HEK293 (cell line): ENCODE data around the gene FAM89B.

Source experiments
- EGR2 ChIP-seq: fragments of 450-650 bp; formaldehyde crosslinking; IDR thresholded peaks from 2 replicates; pipeline ENCODE4 v1.5.1; 2016; ENCODE audit warnings: low read depth, missing biosample characterization, missing genetic modification characterization
- GLIS2 ChIP-seq: fragments of 450-650 bp; formaldehyde crosslinking; IDR thresholded peaks from 2 replicates; pipeline ENCODE4 v1.5.1; 2016; ENCODE audit warnings: missing biosample characterization, missing genetic modification characterization
- KLF7 ChIP-seq: fragments of 450-650 bp; formaldehyde crosslinking; IDR thresholded peaks from 2 replicates; pipeline ENCODE4 v1.5.1; 2016; ENCODE audit warnings: missing biosample characterization, missing genetic modification characterization, borderline replicate concordance
- KLF9 ChIP-seq: fragments of 450-650 bp; formaldehyde crosslinking; IDR thresholded peaks from 2 replicates; pipeline ENCODE4 v1.5.1; 2016; ENCODE audit warnings: missing biosample characterization, missing genetic modification characterization, low read depth
- MYNN ChIP-seq: fragments of 450-650 bp; formaldehyde crosslinking; IDR thresholded peaks from 2 replicates; pipeline ENCODE4 v1.5.1; 2016; ENCODE audit warnings: missing biosample characterization, missing genetic modification characterization, borderline replicate concordance
- MZF1 ChIP-seq: fragments of 450-650 bp; formaldehyde crosslinking; IDR thresholded peaks from 2 replicates; pipeline ENCODE4 v1.5.1; 2017; ENCODE audit warnings: missing biosample characterization, missing genetic modification characterization, borderline replicate concordance
- ZBTB1 ChIP-seq: fragments of 450-650 bp; formaldehyde crosslinking; IDR thresholded peaks from 2 replicates; pipeline ENCODE4 v1.5.1; 2016; ENCODE audit warnings: missing biosample characterization, missing genetic modification characterization
- ZBTB17 ChIP-seq: fragments of 450-650 bp; formaldehyde crosslinking; IDR thresholded peaks from 2 replicates; pipeline ENCODE4 v1.5.1; 2016; ENCODE audit warnings: missing biosample characterization, missing genetic modification characterization
- ZEB2 ChIP-seq: fragments of 450-650 bp; formaldehyde crosslinking; IDR thresholded peaks from 2 replicates; pipeline ENCODE4 v1.5.1; 2016; ENCODE audit warnings: missing biosample characterization, missing genetic modification characterization
- ZFP37 ChIP-seq: fragments of 450-650 bp; formaldehyde crosslinking; IDR thresholded peaks from 2 replicates; pipeline ENCODE4 v1.5.1; 2016; ENCODE audit warnings: missing biosample characterization, missing genetic modification characterization
- ZFP69B ChIP-seq: fragments of 450-650 bp; formaldehyde crosslinking; IDR thresholded peaks from 2 replicates; pipeline ENCODE4 v1.5.1; 2016; ENCODE audit warnings: missing biosample characterization, missing genetic modification characterization
- ZIC2 ChIP-seq: fragments of 450-650 bp; formaldehyde crosslinking; IDR thresholded peaks from 2 replicates; pipeline ENCODE4 v1.5.1; 2016; ENCODE audit warnings: missing biosample characterization, missing genetic modification characterization
- ZNF10 ChIP-seq: fragments of 450-650 bp; formaldehyde crosslinking; IDR thresholded peaks from 2 replicates; pipeline ENCODE4 v1.5.1; 2017; ENCODE audit warnings: missing biosample characterization, missing genetic modification characterization
- ZNF146 ChIP-seq: fragments of 450-650 bp; formaldehyde crosslinking; IDR thresholded peaks from 2 replicates; pipeline ENCODE4 v1.5.1; 2016; ENCODE audit warnings: missing biosample characterization, missing genetic modification characterization
- ZNF155 ChIP-seq: fragments of 450-650 bp; formaldehyde crosslinking; IDR thresholded peaks from 2 replicates; pipeline ENCODE4 v1.5.1; 2016; ENCODE audit warnings: missing biosample characterization, missing genetic modification characterization
- ZNF211 ChIP-seq: fragments of 450-650 bp; formaldehyde crosslinking; IDR thresholded peaks from 2 replicates; pipeline ENCODE4 v1.5.1; 2016; ENCODE audit warnings: low read depth, missing biosample characterization, missing genetic modification characterization
- ZNF341 ChIP-seq: fragments of 450-650 bp; formaldehyde crosslinking; IDR thresholded peaks from 2 replicates; pipeline ENCODE4; 2016; ENCODE audit warnings: low read depth, missing biosample characterization, missing genetic modification characterization
- ZNF350 ChIP-seq: fragments of 450-650 bp; formaldehyde crosslinking; IDR thresholded peaks from 2 replicates; pipeline ENCODE4 v1.5.0; 2017; ENCODE audit warnings: missing biosample characterization, mild to moderate bottlenecking, missing genetic modification characterization
- ZNF366 ChIP-seq: fragments of 450-650 bp; formaldehyde crosslinking; conservative IDR thresholded peaks from 2 replicates; pipeline ENCODE4 v1.5.1; 2016; ENCODE audit warnings: missing biosample characterization, missing genetic modification characterization
- ZNF48 ChIP-seq: fragments of 450-650 bp; formaldehyde crosslinking; IDR thresholded peaks from 2 replicates; pipeline ENCODE4 v1.5.1; 2016; ENCODE audit warnings: missing biosample characterization, missing genetic modification characterization
- ZNF664 ChIP-seq: fragments of 450-650 bp; formaldehyde crosslinking; IDR thresholded peaks from 2 replicates; pipeline ENCODE4 v1.5.1; 2016; ENCODE audit warnings: missing biosample characterization, missing genetic modification characterization
- ZXDB ChIP-seq: fragments of 450-650 bp; formaldehyde crosslinking; IDR thresholded peaks from 2 replicates; pipeline ENCODE4 v1.5.1; 2016; ENCODE audit warnings: missing biosample characterization, missing genetic modification characterization
- TF ChIP-seq, protein P1 (sequence below): fragments of 450-650 bp; formaldehyde crosslinking; IDR thresholded peaks from 2 replicates; pipeline ENCODE4 v1.5.1; 2016; ENCODE audit warnings: missing biosample characterization, missing genetic modification characterization
- TF ChIP-seq, protein P2 (sequence below): fragments of 450-650 bp; formaldehyde crosslinking; IDR thresholded peaks from 2 replicates; pipeline ENCODE4 v1.5.1; 2016; ENCODE audit warnings: missing biosample characterization, missing genetic modification characterization
- TF ChIP-seq, protein P3 (sequence below): fragments of 450-650 bp; formaldehyde crosslinking; IDR thresholded peaks from 2 replicates; pipeline ENCODE4 v1.5.1; 2016; ENCODE audit warnings: missing biosample characterization, missing genetic modification characterization
- TF ChIP-seq, protein P4 (sequence below): fragments of 450-650 bp; formaldehyde crosslinking; IDR thresholded peaks from 2 replicates; pipeline ENCODE4 v1.5.1; 2016; ENCODE audit warnings: missing biosample characterization, missing genetic modification characterization, borderline replicate concordance
- TF ChIP-seq, protein P5 (sequence below): fragments of 450-650 bp; formaldehyde crosslinking; IDR thresholded peaks from 2 replicates; pipeline ENCODE4 v1.5.1; 2016; ENCODE audit warnings: missing biosample characterization, missing genetic modification characterization

FAM89B gene

DNA sequence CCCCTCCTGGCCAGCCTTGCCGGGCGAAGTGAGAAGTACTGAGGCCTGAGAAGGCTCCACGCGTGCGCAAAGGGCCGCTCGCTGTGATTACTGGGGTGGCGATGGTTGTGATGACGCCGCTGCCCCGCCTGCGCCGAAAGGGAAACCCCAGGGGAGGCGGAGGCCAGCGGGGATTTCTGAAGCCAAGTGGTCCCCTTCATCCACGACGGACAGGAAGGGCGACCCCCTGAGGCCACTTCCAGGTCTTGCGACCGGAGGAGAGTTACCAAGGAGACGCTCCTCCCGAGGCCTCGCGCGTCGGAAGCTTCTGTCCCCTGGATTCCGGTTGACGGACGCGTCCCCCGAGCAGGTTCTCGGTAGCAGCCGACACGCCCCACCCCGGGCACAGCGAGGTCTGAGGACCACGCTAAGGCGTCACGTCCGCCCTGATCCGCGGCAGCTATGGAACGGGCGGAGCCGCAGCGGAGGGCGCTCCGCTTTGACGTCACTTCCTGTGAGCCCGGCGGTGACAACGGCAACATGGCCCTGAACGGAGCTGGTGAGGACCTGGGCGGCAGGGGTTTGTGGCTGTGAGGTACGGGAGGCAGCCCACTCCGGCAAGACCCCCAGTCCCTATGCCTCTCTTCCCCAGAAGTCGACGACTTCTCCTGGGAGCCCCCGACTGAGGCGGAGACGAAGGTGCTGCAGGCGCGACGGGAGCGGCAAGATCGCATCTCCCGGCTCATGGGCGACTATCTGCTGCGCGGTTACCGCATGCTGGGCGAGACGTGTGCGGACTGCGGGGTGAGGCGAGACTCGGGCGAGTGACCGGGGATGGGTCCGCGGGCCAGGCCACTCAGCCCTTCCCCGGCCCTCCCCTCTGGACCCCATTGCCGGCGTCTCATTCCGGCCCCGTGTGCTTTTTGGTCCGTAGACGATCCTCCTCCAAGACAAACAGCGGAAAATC is 2.1 kb upstream of the FAM89B start, which contains the start of gene ZNRD2 (continued):
- TF ChIP-seq, protein P1, sequence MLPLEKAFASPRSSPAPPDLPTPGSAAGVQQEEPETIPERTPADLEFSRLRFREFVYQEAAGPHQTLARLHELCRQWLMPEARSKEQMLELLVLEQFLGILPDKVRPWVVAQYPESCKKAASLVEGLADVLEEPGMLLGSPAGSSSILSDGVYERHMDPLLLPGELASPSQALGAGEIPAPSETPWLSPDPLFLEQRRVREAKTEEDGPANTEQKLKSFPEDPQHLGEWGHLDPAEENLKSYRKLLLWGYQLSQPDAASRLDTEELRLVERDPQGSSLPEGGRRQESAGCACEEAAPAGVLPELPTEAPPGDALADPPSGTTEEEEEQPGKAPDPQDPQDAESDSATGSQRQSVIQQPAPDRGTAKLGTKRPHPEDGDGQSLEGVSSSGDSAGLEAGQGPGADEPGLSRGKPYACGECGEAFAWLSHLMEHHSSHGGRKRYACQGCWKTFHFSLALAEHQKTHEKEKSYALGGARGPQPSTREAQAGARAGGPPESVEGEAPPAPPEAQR (tag by site-specific recombination), result no peak
- TF ChIP-seq GLIS2 (peak; percentile 97), ZNF341 (tag by site-specific recombination) (peak; percentile 90), ZEB2 (tag by site-specific recombination) (peak; percentile 99), ZBTB17 (tag by site-specific recombination) (peak; percentile 96), ZNF211 (tag by site-specific recombination) (no peak), ZBTB1 (tag by site-specific recombination) (no peak), ZNF155 (tag by site-specific recombination) (no peak), ZIC2 (tag by site-specific recombination) (peak; percentile 81), ZNF350 (tag by site-specific recombination) (no peak), KLF7 (tag by site-specific recombination) (peak; percentile 87), MYNN (tag by site-specific recombination) (no peak), ZNF146 (no peak), ZFP37 (tag by site-specific recombination) (peak; percentile 73; the same call in 1 of the 2 replicates), ZNF664 (tag by site-specific recombination) (no peak), ZNF10 (tag by site-specific recombination) (no peak), ZXDB (peak; percentile 100), ZFP69B (peak; percentile 81; the same call in 1 of the 2 replicates), ZNF366 (tag by site-specific recombination) (no peak; the same call in 1 of the 2 replicates), ZNF48 (tag by site-specific recombination) (no peak), EGR2 (tag by site-specific recombination) (peak; percentile 18; the same call in 1 of the 2 replicates), KLF9 (peak; percentile 94; the same call in 1 of the 2 replicates), MZF1 (tag by site-specific recombination) (peak; percentile 96)
- TF ChIP-seq, protein P2, sequence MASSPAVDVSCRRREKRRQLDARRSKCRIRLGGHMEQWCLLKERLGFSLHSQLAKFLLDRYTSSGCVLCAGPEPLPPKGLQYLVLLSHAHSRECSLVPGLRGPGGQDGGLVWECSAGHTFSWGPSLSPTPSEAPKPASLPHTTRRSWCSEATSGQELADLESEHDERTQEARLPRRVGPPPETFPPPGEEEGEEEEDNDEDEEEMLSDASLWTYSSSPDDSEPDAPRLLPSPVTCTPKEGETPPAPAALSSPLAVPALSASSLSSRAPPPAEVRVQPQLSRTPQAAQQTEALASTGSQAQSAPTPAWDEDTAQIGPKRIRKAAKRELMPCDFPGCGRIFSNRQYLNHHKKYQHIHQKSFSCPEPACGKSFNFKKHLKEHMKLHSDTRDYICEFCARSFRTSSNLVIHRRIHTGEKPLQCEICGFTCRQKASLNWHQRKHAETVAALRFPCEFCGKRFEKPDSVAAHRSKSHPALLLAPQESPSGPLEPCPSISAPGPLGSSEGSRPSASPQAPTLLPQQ (tag by site-specific recombination), result peak; percentile 87
- TF ChIP-seq, protein P3, sequence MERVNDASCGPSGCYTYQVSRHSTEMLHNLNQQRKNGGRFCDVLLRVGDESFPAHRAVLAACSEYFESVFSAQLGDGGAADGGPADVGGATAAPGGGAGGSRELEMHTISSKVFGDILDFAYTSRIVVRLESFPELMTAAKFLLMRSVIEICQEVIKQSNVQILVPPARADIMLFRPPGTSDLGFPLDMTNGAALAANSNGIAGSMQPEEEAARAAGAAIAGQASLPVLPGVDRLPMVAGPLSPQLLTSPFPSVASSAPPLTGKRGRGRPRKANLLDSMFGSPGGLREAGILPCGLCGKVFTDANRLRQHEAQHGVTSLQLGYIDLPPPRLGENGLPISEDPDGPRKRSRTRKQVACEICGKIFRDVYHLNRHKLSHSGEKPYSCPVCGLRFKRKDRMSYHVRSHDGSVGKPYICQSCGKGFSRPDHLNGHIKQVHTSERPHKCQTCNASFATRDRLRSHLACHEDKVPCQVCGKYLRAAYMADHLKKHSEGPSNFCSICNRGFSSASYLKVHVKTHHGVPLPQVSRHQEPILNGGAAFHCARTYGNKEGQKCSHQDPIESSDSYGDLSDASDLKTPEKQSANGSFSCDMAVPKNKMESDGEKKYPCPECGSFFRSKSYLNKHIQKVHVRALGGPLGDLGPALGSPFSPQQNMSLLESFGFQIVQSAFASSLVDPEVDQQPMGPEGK, result peak; percentile 95
- TF ChIP-seq, protein P4, sequence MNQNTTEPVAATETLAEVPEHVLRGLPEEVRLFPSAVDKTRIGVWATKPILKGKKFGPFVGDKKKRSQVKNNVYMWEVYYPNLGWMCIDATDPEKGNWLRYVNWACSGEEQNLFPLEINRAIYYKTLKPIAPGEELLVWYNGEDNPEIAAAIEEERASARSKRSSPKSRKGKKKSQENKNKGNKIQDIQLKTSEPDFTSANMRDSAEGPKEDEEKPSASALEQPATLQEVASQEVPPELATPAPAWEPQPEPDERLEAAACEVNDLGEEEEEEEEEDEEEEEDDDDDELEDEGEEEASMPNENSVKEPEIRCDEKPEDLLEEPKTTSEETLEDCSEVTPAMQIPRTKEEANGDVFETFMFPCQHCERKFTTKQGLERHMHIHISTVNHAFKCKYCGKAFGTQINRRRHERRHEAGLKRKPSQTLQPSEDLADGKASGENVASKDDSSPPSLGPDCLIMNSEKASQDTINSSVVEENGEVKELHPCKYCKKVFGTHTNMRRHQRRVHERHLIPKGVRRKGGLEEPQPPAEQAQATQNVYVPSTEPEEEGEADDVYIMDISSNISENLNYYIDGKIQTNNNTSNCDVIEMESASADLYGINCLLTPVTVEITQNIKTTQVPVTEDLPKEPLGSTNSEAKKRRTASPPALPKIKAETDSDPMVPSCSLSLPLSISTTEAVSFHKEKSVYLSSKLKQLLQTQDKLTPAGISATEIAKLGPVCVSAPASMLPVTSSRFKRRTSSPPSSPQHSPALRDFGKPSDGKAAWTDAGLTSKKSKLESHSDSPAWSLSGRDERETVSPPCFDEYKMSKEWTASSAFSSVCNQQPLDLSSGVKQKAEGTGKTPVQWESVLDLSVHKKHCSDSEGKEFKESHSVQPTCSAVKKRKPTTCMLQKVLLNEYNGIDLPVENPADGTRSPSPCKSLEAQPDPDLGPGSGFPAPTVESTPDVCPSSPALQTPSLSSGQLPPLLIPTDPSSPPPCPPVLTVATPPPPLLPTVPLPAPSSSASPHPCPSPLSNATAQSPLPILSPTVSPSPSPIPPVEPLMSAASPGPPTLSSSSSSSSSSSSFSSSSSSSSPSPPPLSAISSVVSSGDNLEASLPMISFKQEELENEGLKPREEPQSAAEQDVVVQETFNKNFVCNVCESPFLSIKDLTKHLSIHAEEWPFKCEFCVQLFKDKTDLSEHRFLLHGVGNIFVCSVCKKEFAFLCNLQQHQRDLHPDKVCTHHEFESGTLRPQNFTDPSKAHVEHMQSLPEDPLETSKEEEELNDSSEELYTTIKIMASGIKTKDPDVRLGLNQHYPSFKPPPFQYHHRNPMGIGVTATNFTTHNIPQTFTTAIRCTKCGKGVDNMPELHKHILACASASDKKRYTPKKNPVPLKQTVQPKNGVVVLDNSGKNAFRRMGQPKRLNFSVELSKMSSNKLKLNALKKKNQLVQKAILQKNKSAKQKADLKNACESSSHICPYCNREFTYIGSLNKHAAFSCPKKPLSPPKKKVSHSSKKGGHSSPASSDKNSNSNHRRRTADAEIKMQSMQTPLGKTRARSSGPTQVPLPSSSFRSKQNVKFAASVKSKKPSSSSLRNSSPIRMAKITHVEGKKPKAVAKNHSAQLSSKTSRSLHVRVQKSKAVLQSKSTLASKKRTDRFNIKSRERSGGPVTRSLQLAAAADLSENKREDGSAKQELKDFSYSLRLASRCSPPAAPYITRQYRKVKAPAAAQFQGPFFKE (tag by site-specific recombination), result no peak
- TF ChIP-seq, protein P5, sequence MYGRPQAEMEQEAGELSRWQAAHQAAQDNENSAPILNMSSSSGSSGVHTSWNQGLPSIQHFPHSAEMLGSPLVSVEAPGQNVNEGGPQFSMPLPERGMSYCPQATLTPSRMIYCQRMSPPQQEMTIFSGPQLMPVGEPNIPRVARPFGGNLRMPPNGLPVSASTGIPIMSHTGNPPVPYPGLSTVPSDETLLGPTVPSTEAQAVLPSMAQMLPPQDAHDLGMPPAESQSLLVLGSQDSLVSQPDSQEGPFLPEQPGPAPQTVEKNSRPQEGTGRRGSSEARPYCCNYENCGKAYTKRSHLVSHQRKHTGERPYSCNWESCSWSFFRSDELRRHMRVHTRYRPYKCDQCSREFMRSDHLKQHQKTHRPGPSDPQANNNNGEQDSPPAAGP (tag by site-specific recombination), result peak; percentile 71
